ENCODE measurements around the gene P2RY12.

The P2RY12 gene

DNA sequence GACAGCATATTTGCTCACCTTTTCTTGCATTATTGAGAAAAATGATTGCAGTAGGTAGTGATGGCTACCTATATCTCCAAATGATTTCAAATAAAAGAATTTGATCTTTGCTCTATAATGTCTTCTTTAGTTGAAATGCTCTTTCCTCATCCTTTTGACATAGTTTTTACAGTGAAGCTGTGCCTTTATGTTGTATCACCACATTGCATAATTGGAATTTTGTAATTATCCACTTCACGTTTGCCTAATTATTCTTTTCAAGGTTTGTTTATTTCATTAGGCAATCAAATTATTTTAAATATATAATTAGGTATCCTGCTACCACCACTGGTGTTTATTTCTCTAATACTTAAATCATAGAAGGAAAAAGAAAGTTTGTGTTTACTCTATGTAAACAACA, 33.9 kb downstream of the P2RY12 start:
- no peak for DNase-seq (ENCODE audit: extremely low read depth in 1 of 2, low read depth in 1 of 2)

DNA sequence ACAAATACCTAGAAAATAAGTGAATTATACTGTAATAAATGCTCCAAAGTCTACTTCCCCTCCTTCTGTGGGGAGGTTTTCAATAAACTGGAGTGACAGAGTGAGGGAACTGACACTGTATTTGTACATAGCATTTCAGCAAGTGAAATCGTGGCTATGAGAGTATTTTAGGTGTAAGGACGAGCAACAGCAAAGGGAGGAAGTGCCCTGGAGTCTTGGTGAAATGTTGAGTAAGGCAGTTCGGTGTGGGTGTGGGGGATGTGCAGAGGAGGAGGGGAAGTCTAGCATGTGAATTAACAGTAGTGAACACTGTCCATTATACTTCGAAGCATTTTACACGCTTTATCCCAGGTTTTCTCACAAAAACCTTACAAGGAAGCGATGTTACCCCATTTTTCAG, 37.1 kb downstream of the P2RY12 start:
- DNase-seq (ENCODE audit: extremely low read depth in 1 of 2, low read depth in 1 of 2), result no peak

DNA sequence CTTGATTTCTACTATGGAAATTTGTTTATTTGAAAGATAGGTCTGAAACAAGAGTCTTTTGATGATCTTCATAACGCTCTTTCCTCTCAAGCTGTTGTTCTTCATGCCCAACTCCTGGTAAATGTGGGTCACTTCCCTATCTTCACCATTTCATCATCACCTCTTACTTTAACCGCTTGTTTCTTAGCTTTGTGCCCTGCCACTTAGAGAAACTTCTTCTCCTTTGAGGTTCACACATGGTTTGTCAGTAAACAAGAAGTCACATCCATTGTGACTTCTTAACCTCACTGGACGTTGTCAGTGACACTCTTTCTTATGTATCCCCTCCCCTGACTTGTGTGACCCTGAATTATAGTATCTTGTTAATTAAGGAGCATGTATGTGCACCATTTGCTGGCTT, 38.3 kb downstream of the P2RY12 start:
- DNase-seq (ENCODE audit: extremely low read depth in 1 of 2, low read depth in 1 of 2), result no peak

DNA sequence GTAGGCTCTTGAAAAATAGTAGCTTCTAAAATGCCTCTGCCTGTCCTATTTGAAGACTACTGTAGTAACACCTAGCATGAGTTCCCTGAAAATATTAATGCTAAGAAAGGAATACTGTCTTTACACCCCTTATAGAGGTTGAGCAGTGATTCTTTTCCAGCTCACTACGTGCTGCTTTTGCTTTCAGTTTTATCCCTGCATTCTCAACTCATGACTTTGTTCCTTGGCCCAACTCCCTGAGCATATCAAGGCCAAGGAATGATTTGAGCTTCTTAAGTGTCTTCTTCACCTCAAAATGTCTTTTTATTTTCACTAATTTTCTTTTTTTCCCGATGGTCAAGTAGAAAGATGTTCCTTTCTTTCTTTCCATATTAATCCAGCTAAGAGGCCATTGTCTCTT, 38.7 kb downstream of the P2RY12 start:
- DNase-seq (ENCODE audit: extremely low read depth in 1 of 2, low read depth in 1 of 2), result no peak

DNA sequence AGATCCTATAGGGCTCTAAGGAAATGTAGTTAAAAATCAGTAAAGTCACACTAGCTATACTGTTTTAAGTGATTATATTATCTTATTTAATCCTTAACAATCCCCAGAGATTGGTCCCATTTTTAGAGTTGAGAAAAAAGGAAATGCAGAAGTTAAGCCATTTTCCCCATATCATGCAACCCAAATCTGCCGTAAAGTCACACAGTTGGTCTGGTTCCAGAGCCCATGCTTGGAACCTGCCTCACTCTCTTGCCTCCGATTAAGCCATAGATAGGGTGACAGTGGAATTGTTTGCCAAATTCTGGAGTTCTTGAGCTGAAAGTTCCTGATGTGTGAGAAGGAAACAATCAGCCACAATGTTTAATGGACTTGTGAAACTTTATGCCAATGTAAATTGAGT, 52.9 kb downstream of the P2RY12 start:
- DNase-seq (ENCODE audit: extremely low read depth in 1 of 2, low read depth in 1 of 2), result no peak

DNA sequence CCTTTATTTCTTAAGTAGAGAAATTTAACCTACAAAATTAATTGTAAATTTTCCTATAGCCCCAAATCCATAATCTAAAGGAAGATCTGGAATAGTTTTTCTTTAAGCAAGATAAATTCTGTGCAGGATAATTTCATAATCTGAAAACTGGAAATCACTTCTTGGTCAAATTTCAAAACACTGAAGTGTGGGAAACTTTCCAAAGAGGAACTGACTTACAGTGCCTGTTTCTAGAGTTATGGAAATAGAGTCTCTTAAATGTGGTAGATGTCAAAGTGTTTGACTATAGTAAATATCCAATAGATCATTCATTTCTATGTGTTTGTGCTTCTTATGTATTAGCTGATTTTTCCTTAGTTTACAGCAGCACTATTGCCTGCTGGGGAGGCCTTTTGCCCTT, 53.7 kb downstream of the P2RY12 start:
- no peak for DNase-seq (ENCODE audit: extremely low read depth in 1 of 2, low read depth in 1 of 2)

DNA sequence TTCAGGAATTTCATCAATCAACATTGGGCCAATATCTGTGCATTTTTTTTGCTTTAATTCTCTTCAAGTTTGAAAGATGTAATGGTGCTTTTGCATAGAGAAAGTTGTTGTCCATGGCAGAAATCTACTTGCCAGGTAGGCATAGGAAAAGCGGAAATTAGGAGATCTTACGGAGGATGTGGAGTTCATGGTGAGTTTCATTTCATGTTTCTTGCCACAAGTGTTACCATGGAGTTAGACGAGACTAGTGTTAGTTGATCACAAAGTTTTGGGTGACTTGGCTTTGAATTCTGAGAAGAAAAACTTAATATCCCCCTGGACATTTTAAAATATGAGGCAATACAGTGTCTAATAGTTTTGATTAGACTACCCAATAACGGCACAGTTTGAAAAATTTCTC, 54.2 kb downstream of the P2RY12 start:
- DNase-seq (ENCODE audit: extremely low read depth in 1 of 2, low read depth in 1 of 2), result no peak

DNA sequence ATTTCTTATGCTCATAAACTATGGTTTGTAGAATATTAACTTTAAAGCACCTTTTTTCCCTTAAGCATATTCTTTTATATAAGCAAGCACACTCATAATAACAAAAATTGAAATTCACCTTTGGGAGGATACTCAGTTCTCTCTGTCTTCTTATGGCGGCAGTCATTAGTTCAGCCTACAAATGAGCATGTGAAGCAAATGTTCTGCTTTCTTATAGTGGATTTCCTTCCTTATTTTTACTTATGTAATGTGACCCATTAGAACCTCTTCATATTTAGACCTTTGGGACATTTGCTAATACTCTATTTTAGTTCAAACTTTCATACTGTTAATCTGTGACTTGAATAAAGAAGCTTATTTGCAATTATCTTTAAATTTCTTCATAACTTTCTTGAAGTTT, 55.2 kb downstream of the P2RY12 start, which contains the start of gene P2RY13:
P2RY13 (minus strand) TSS at position 187 of the 400 bp plus-strand sequence; CDS start at position 166, 21 bp downstream.
- DNase-seq (ENCODE audit: extremely low read depth in 1 of 2, low read depth in 1 of 2), result no peak

DNA sequence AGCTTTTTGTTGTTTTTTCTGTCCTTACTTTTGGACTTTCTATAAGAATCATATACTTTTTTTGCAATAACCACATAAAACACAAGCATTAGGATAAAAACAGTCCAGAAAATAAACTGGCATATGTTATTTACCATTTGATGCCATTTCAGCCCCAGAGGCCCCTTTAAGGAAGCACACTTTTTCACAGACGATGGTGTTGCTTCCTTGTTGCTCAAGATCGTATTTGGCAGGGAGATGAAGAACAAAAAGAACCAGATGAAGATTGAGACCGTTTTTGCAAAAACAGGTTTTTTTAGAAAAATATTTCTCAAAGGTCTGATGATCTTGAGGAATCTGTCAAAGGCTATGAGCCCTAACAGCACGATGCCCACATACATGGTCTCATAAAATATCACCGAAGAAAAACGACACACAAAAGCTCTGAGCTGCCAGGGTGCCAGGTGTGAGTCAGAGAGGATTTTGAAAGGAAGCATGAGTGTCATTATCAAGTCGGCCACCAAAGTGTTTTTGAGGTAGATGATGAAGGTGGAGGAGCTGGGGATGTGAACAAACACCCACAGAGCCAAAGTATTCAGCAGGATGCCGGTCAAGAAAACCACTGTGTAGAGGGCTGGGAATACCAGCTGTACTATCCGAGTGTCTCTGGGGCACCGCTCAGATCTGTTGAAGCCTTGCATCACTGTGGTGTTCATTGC, 56.1 kb downstream of the P2RY12 start:
- DNase-seq (ENCODE audit: extremely low read depth in 1 of 2, low read depth in 1 of 2), result peak in 1 of 2 donors; percentile 23

DNA sequence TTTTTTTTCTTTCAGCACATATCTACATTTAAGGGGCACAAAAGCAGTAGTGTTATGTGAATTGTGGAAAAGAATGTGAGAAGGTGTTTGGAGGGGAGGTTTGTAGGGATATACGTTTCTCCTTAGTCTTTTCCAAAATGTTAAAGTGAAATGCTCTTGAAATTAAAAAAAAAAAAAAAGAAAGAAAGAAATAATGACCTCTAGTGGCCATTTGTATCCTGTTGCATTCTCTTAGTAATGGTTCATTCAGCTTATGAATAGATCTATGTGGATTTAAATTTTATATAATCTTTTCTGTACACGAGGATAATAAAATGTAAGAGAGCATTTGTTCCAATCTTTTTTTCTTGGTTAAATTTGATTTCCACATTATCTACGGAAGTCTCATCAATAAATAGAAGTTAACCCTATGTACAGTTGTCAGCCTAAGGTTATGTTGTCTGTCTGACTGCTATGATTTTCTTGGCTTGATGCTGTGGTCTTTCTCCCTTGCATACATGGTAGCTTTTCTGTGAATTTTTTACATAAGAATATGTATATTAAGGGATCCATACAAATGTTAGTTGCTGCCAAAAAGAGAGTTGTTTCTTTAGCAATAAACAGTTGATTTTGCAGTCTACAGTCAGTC, 56.9 kb downstream of the P2RY12 start:
- no peak for DNase-seq (ENCODE audit: extremely low read depth in 1 of 2, low read depth in 1 of 2)

DNA sequence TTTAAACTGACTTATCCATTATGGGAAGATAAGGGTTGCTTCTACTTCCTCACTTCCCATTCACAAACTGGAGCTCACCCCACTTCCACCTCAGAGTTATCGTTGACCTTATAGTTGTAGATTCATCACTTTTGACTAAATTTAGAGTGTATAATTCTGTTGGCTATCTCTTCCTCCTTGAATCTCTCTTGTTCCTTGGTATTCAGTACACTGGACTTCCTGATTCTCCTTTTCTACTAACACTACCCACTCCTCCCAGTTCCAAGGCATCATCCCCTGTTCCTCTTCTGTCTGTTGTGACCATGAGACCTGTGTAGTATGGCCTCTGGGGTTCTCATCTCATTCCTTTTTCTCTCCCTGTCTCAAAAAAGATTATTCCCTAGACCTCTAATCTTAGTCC, 62.0 kb downstream of the P2RY12 start:
- no peak for DNase-seq (ENCODE audit: extremely low read depth in 1 of 2, low read depth in 1 of 2)

DNA sequence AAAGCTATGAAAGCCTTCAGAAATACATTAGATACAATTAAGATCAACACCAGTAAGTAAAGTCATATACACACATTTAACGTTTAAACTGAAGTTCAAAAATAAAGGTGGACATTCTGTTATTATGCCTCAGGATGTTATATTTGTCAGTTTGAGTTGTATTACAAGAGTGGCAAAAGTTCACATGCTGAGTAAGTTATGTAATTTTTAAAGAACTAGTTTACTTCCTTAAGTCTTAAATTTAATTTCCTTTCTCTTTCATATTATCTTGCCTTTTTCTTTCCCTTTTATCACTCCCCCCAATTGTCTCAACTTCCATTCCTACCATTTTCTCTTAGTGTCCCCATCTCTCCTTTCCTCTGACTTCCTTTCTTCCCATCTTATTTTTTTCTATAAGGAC, 63.0 kb downstream of the P2RY12 start:
- no peak for DNase-seq (ENCODE audit: extremely low read depth in 1 of 2, low read depth in 1 of 2)

DNA sequence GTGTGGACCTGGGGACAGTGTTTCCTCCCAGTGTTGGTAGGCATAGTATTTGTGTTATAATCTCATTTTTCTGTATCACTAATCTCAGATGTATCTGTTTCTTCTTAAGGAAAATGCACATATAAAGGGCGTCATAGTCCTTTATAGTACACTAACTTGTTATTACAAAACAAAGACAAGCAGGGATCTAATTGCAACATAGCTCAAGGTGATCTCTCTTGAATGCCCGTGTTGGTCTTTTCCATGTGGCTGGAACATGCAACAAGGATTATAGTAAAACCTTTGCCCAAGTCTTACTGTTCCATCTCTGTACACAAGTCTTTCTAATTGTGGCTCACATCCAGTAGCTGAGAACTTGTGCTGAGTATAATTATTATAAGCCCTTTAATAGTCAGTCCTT, 64.4 kb downstream of the P2RY12 start:
- DNase-seq (ENCODE audit: extremely low read depth in 1 of 2, low read depth in 1 of 2), result no peak

DNA sequence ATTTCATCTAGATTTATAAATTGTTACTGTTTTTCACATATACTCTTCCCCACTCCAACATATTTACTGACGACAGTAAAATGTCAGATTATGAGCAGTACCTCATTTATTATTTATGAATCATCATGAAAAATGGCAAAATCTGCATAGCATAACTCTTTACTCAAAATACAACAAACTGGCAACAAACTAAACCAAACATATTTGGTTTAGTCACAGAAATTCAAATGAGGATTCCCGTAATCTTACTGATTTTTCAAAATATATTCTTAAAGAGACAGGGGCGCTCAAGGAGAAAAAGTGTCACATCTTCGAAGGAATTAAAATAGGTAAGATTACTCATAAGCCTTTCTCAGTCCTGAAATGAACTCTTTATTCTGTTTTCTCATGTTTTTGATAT, 64.9 kb downstream of the P2RY12 start:
- DNase-seq (ENCODE audit: extremely low read depth in 1 of 2, low read depth in 1 of 2), result no peak

DNA sequence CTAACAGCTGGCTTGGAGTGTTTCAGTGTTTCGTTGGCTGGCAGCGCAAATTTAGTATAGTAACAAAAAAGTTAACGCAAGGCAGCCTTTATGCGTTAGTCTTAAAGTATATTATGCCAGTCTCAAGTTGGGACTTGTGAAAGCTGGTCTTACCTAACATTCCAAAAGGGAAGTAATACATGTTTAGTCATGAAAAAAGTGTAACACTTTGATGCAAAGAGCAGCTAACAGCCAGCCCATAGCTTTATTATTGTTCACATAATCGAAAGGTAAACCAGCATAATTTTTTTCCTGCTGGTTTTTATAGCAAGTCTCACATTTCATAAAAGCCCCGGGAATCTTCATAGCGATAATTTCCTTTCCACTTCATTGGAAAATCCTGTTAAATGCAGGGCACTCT, 65.6 kb downstream of the P2RY12 start:
- DNase-seq (ENCODE audit: extremely low read depth in 1 of 2, low read depth in 1 of 2), result no peak

DNA sequence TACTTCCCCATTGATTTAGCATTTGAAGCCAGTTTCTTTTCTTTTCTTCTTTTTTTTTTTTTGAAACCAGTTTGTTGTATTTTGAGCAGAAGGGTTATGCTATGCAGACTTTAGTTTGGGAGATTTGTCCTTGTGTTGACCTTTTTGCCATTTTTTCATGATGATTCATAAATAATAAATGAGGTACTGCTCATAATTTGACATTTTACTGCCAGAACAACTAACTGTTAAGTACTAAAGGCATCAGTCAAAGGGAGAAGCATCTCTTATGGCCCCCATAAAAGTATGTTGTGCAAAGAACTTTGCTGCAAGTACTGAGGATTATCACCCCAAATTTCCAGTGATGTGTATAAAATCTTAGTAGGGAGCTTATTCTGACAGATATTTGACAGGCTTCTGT, 66.2 kb downstream of the P2RY12 start:
- no peak for DNase-seq (ENCODE audit: extremely low read depth in 1 of 2, low read depth in 1 of 2)

DNA sequence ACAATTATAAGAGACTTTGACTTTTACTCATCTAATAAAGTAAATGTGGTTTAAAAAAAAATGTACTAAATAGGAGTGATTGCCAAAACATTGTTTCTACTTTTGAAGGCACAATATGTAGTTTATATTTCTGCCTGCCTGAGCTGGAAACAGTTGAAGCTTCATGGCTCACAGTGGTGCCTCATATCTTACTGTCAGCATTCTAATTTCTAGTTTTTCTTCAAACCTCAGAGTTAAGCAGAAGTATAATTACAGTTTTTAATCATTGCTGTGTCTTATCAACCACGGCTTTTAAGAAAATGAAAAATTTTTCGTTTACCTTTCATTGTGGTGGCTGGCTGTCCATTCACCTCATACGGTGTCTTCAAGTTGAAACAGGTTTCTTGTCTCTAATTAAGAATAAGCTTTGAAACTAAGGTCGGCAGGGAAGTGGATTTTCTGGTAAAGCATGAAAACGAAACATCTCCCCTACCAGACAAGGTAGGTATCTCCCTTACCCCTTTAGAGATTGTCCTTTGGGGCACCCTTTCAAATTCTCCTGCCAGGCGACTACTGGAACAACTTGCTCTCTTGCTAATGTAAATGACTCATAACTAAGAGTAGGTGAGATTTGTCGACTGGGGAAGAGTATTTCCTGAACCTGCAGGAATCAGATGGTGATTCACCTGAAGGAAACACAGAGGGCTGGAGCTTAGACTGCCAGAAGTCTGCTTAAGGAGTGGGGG, 68.1 kb downstream of the P2RY12 start, which contains the start of gene GPR87:
GPR87 (minus strand) TSS at position 554 of the 725 bp plus-strand sequence. CDS start 16,720 bp downstream, outside the sequence.
- DNase-seq (ENCODE audit: extremely low read depth in 1 of 2, low read depth in 1 of 2), result peak in 1 of 2 donors; percentile 34

DNA sequence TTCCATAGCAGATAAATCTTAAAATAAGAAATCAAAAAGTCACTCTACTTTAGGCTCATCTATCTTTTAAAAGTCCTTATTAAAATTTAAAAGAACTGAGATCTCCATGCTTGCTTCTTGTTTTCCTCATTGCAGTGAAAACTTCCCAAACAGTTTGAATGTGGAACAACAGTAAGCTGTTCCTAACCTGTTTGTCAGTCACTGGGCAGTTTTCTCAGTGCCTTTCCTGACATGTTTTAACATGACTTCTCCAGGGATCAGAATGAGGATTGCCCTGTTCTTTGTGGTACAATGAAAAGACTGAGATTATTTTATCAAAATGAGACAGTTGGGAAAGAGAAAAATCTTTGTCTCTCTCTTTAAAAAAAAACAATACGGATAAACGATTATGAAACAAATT, 68.7 kb downstream of the P2RY12 start:
- DNase-seq (ENCODE audit: extremely low read depth in 1 of 2, low read depth in 1 of 2), result no peak

DNA sequence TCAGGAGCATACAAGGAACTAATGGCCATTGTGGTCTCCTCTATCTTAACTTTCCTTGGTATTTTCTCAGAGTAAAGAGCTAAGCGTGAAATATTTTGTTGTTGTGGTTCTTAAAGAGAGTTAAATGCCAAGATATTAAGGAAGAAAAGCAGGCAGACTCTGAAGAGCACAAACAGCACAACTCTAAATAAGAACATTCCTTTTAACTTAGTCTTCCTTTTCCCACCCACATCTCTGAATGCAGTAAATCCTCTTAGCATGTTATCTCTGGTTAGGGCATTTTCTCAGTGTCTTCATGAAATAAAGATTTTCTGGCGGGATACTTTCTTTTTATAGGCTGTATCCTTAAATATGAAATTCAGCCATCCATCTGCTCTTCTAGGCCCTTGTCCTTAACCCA, 69.4 kb downstream of the P2RY12 start:
- DNase-seq (ENCODE audit: extremely low read depth in 1 of 2, low read depth in 1 of 2), result no peak

DNA sequence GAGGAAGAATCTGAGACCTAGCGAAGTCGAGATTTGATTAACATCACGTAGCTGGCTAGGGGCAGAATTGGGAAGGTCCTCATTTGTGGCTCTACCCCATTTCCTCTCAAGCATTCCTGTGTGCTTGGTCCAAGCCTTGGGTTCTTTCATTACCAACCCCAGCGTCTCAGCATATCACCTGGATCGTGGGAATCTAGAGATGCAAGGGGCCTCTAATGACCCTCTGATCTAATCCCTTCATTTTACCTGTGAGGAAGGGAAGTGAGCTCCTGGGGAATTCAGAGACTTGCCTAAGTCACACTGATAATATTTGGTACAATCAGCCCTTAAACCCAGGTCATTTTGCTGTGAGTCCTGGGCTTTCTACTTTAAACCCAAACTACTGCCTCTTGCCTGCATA, 70.0 kb downstream of the P2RY12 start:
- DNase-seq (ENCODE audit: extremely low read depth in 1 of 2, low read depth in 1 of 2), result no peak

DNA sequence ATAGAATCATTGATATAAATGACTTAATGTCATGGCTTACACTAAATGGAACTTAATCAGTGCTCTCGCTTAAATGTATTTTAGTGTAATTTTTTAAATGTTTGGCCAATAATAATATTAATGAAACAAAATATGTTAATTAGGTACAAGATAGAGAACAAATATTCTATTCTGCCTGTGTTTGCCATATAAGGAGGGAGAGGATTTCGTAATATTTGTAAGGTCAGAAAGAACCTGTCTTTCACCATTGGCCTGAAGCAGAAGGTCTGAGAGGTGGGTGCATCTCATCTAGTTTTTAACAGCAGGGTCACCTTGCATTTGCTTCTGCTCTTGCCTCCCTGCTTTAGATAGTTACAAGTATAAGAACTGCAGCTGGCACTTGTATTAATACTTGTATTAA, 70.4 kb downstream of the P2RY12 start:
- no peak for DNase-seq (ENCODE audit: extremely low read depth in 1 of 2, low read depth in 1 of 2)

DNA sequence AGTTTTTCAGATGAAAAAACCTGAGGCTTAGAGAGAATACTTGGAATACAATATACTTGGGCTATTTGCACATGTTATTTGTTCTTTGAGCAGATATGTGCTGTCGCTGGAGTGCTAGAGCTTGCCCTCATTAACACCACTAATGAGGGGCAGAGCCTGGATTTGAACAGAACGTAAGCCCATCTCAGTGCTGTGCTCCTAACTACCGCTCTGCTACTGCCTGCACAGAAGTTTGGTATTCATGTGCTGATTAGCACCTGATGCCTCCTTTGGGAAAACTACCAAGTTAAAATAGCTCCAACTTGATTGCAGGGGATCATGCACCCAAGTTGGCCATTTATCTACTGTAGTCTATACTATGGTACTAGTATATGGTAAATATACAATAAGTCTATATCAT, 71.6 kb downstream of the P2RY12 start:
- DNase-seq (ENCODE audit: extremely low read depth in 1 of 2, low read depth in 1 of 2), result no peak
